ENCODE results near the gene EFNA2.

DNA sequence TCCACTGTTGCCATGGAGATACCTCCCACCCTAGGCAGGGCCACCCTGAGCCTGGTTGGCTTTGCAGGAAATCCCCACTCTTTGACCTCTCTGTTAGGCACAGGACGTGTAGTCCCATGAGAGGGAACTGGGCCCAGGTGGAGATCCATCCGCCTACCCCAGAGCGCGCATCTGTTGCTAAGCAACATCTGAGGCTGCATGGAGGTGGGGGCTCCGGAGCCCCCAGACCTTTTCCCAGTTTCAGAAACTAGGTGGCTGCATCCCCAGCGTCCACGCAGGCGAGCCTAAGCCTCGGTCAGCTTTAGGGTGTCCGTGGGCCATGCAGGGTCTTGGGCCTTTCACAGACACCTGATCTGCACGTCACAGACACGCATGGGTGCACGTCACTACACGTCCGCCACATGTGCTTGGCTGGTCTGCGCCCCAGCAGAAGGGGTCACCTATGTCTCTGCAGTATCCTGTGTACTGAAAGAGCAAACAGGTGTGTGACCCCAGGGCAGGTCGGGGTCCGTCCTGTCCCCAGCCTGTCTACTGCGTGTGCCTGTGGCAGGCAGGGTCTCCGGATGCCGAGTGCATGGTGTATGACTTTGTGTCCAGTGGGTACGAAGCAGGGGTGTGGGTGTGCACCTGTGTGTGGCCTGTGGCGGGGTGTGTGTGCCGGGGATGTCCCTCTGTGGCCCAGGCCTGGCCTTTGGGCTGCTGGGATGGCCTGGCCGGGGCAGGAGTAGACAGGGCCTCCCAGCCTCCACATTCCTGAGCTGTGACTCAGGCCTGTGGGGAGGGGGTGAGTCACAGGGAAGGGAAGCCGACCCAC lies 20.7 kb upstream of the EFNA2 start:
- TF ChIP-seq, protein P1, sequence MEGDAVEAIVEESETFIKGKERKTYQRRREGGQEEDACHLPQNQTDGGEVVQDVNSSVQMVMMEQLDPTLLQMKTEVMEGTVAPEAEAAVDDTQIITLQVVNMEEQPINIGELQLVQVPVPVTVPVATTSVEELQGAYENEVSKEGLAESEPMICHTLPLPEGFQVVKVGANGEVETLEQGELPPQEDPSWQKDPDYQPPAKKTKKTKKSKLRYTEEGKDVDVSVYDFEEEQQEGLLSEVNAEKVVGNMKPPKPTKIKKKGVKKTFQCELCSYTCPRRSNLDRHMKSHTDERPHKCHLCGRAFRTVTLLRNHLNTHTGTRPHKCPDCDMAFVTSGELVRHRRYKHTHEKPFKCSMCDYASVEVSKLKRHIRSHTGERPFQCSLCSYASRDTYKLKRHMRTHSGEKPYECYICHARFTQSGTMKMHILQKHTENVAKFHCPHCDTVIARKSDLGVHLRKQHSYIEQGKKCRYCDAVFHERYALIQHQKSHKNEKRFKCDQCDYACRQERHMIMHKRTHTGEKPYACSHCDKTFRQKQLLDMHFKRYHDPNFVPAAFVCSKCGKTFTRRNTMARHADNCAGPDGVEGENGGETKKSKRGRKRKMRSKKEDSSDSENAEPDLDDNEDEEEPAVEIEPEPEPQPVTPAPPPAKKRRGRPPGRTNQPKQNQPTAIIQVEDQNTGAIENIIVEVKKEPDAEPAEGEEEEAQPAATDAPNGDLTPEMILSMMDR (IDR thresholded peaks at IDR 0.05; ENCODE audit: low read depth, low read length, poor library complexity, severe bottlenecking) = no peak
- no peak for TF ChIP-seq EZH2phosphoT487 (IDR thresholded peaks at IDR 0.05; ENCODE audit: borderline replicate concordance, low read length)

Measured in DOHH2 (cell line).